Posterior vena cava (tissue), 2 donors: Measurements from ENCODE around the gene NAGPA. TPM values are rescaled to one million over a fixed set of nuclear protein-coding genes. Genes with fewer than 3 reads are reported as not detected.

Source experiments
- DNase-seq: peaks from one replicate; pipeline ENCODE4 v3.0.0-alpha.2; 2020; ENCODE audit warnings: low spot score
- intact Hi-C, 2 donors: fragments of 100-400 bp; cut with DNase I; formaldehyde crosslinking; loops; one replicate each; pipeline versions ENCODE4 v1.14.1 to v1.14.2; 2022 to 2023
- total RNA-seq, 2 donors: library from RNA; stranded (reverse); fragmentation: NEBNext Ultra II Directional; extraction: Animal tissue kit (Norgen Biotek cat#: 25700); gene quantifications; one replicate each; pipeline ENCODE4 v1.2.1, GENCODE V29; 2021
- donor health status: DM: yes; HTN: yes; CAD: no.
- donor health status: DM: yes; HTN: yes; CAD: no.

The NAGPA gene
- total RNA-seq, 2 donors from 2014 or later = 5.9 to 6.3 TPM

- intact Hi-C loops = no loop called here
- no peak for DNase-seq
These were observed 23.0 kb downstream of the NAGPA start for GRCh38 chr16:5010576-5011329.

DNA sequence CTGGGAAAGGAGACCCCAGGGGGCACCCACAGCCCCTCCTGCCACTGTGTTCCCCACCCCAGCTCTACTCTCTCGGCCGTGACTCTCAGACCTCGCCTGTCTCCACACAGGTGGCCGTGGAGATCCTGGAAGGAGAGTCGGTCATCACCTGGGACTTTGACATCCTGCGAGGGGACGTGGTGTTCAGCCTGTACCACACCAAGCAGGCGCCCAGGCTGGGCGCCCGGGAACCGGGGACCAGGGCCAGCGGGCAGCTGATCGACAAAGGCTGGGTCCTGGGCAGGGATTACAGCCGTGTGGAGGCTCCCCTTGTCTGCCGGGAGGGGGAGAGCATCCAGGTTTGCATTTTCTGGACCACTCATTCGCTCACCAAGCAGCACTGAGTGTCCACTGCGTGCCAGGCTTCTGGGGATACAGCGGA, 25.4 kb downstream of the NAGPA start:
- DNase-seq = no peak
- intact Hi-C loops = no loop called here

DNA sequence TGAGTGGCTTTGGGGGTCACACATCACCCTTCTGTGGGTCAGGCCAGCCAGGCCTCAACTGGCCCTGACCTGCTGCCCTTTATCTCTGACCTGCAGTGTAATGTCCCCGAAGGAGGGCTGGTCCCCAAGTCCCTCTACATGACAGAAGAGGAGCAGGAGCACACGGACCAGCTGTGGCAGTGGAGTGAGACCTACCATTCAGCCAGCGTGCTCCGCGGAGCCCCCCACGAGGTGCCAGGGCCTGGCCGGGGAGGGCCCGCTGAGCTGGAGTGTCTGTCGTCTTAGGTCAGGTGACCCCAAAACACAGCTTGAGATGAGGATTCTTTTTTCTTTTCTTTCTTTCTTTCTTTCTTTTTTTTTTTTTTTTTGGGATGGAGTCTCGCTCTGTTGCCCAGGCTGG, 26.5 kb downstream of the NAGPA start:
- no peak for DNase-seq
- intact Hi-C loops = no loop called here

GRCh38 chr16:5006348-5007193, 27.2 kb downstream of the NAGPA start:
- no peak for DNase-seq
- intact Hi-C loops = no loop called here

- DNase-seq = no peak
- intact Hi-C loops = no loop called here
These were observed 27.8 kb downstream of the NAGPA start for GRCh38 chr16:5005916-5006315.

GRCh38 chr16:5004311-5004710, 29.4 kb downstream of the NAGPA start:
- DNase-seq = no peak
- intact Hi-C loops = no loop called here

- intact Hi-C loops = no loop called here
- DNase-seq = no peak
These were observed 29.9 kb downstream of the NAGPA start for GRCh38 chr16:5003828-5004227.

- no peak for DNase-seq
- intact Hi-C loops = no loop called here
These were observed 30.5 kb downstream of the NAGPA start for GRCh38 chr16:5003211-5003610.

DNA sequence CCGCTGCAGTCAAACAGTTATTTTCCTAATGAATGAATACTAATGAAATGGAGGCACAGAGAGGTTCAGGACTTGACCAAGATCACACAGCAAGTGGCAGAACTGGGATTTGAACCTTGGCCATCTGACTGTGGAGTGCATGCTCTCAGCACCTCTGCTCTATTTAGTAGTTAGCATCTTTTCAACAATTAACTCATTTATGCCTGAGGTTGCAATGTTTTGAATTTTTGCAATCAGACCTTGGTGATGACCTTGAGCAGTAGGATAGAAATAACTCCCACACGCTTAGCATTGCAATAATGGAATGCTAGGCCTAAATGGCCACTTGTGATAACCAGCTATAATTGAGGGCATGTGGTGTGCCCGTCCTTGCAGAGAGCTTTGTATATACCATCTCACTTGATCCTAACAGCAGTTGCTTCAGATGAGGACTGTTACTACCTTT, 31.0 kb downstream of the NAGPA start:
- intact Hi-C loops = no loop called here
- no peak for DNase-seq

- intact Hi-C loops = no loop called here
- no peak for DNase-seq
These were observed 31.7 kb downstream of the NAGPA start for GRCh38 chr16:5001986-5002385.

GRCh38 chr16:5001571-5001970, 32.2 kb downstream of the NAGPA start:
- intact Hi-C loops = no loop called here
- no peak for DNase-seq

GRCh38 chr16:5000573-5001001, 33.1 kb downstream of the NAGPA start:
- no peak for DNase-seq
- intact Hi-C loops = no loop called here

- intact Hi-C loops = no loop called here
- DNase-seq = no peak
These were observed 38.9 kb downstream of the NAGPA start for GRCh38 chr16:4994719-4995434.

GRCh38 chr16:4991754-4992153, 42.0 kb downstream of the NAGPA start:
- no peak for DNase-seq
- intact Hi-C loops = no loop called here

DNA sequence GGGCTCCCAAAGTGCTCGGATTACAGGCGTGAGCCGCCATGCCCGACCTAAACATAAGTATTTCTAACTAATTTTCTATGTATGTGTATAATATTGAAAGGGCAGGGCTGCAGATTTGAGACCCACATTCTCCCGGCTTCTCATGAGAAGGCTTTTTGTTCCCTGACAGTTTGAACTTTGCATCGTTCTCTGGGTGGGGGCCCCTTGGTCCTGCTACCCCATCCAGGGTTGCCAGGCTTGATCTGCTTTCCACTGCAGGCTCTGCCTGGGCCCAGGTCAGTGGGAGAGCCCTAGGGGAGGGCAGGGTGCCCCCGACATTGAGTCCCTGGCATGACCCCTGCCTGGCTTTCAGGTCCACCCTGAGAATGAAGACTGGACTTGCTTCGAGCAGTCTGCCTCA, 43.3 kb downstream of the NAGPA start:
- no peak for DNase-seq
- intact Hi-C loops = no loop called here

GRCh38 chr16:4989391-4990006, 44.2 kb downstream of the NAGPA start:
- intact Hi-C loops = no loop called here
- no peak for DNase-seq

GRCh38 chr16:4988647-4989046, 45.1 kb downstream of the NAGPA start:
- DNase-seq = no peak
- intact Hi-C loops = no loop called here

DNA sequence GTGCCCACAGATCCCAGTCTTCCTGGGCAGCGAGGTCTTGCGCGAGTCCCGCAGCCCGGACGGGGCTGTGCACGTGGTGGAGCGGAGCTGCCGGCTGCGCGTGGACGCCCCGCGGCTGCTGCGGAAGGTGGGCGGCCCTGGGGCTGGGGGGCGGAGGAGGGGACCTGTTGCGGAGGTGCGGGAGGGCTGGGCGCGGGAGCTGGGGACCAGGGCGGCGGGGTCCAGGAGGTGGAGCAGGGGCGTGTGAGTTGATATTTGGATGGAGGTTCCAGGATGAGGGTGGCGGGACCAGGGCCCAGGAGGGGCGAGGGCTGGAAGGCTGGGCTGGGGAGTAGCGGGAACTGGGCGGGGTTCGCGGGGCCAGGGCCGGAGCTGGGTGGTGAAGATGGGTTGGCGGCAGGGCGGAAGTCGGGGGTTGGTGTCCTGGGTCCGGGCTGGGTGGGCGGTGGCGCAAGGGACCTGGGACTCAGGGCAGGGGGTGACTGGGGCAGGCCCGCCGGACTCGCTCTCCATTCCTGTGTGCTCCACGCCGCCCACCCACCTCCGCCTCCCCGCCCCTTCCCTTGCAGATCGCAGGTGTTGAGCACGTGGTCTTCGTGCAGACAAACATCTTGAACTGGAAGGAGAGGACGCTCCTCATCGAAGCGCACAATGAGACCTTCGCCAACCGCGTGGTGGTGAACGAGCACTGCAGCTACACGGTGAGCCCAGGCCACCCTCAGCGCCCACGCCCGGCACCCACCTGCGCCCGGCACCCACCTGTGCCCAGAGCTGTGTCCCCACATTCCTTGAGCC, 46.0 kb downstream of the NAGPA start:
- intact Hi-C loops = no loop called here
- no peak for DNase-seq

DNA sequence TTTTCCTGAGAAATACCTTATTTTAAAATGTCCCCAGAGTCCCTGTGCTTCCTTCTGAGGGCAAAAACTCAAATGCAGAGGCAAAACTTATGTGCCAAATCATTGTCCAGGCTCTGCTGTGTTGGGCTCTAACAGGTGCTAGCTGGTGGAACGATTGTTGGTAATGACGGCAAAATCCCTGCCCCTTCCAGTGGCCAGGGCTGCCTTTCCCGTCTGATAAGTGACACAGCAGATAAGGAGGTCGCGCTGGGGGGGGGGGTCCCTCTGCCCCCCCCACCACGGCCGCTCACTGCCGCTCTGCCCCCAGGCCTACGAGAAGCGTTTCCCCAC, 46.5 kb downstream of the NAGPA start:
- DNase-seq = no peak
- intact Hi-C loops = no loop called here
